NB4 (cell line): ENCODE data around the gene SAPCD2.

Experiments used
- DNase-seq: peaks from one replicate; pipeline ENCODE4 v3.0.0; 2010; ENCODE audit warnings: low read depth
- H3K4me3 ChIP-seq: one replicate; pipeline ENCODE4 v1.5.1; 2011; ENCODE audit warnings: mild to moderate bottlenecking, low read depth, low read length, moderate library complexity
- CTCF ChIP-seq: IDR thresholded peaks from one replicate; pipeline ENCODE4 v1.5.1; 2012; ENCODE audit warnings: low read depth, low read length
- MAX ChIP-seq: IDR thresholded peaks from 2 replicates; pipeline ENCODE4 v1.6.1; 2011; ENCODE audit warnings: low read depth, low read length
- MYC ChIP-seq: IDR thresholded peaks from 2 replicates; pipeline ENCODE4 v1.6.1; 2011; ENCODE audit warnings: low read depth, low read length
- POLR2A ChIP-seq: IDR thresholded peaks from 2 replicates; pipeline ENCODE4 v1.6.1; 2011; ENCODE audit warnings: mild to moderate bottlenecking; ENCODE audit not compliant: insufficient read length; ENCODE audit errors: extremely low read depth

The SAPCD2 gene

GRCh38 chr9:137042751-137043727 is 27.3 kb downstream of the SAPCD2 start:
- TF ChIP-seq CTCF (no peak), MAX (no peak), MYC (no peak), POLR2A (no peak)
- DNase-seq = no peak
- H3K4me3 ChIP-seq = no peak overlapping the region

- TF ChIP-seq MYC = no peak
- no peak for TF ChIP-seq MAX
- TF ChIP-seq CTCF = no peak
- TF ChIP-seq POLR2A = no peak
- no peak for DNase-seq
- H3K4me3 ChIP-seq = no peak overlapping the region
Measured at GRCh38 chr9:137041124-137041523, 29.2 kb downstream of the SAPCD2 start.

- H3K4me3 ChIP-seq = no peak overlapping the region
- no peak for DNase-seq
- TF ChIP-seq MYC (no peak), POLR2A (no peak), MAX (no peak), CTCF (no peak)
Measured at GRCh38 chr9:137040568-137040967, 29.8 kb downstream of the SAPCD2 start.

GRCh38 chr9:137039611-137040366 is 30.6 kb downstream of the SAPCD2 start:
- no peak for DNase-seq
- TF ChIP-seq MYC (no peak), POLR2A (no peak), MAX (no peak), CTCF (no peak)
- no peak overlapping the region for H3K4me3 ChIP-seq

- no peak overlapping the region for H3K4me3 ChIP-seq
- no peak for DNase-seq
- TF ChIP-seq CTCF = no peak
Measured at GRCh38 chr9:137038916-137039315, 31.4 kb downstream of the SAPCD2 start.
